Amniotic stem cell (primary cell): ENCODE data around the gene FRG2C.
"Not testable (repeated sequence)": the region's sequence is repeated elsewhere in the genome, so short reads cannot be mapped to it uniquely, and the experiment has no call there.

Experiments used
- DNase-seq: peaks from one replicate; lab custom pipeline; 2025; lab: John Stamatoyannopoulos, UW

FRG2C gene

DNA sequence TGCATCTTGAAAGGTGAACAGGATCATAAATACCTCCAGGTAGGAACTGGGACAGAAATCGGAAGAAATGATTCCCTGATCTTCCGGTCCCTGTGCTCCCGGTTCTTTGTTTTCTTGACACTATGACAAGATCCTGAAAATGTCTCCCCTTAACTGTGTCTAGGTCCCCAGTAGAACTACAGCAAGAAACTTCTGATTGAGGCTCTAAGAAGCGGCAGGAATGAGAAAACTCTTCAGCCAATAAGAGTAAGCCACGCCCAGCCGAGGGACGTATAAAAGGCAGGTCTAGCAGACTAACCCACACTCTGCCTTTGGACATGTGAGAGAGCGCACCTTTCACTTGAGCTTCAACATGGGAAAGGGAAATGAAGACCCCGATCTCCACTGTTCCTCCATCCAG, at the start of gene FRG2C:
TSS of gene FRG2C (plus strand) at position 301 of the 400 bp plus-strand sequence. CDS start at position 353, 52 bp downstream.
- not testable (repeated sequence) for DNase-seq

DNA sequence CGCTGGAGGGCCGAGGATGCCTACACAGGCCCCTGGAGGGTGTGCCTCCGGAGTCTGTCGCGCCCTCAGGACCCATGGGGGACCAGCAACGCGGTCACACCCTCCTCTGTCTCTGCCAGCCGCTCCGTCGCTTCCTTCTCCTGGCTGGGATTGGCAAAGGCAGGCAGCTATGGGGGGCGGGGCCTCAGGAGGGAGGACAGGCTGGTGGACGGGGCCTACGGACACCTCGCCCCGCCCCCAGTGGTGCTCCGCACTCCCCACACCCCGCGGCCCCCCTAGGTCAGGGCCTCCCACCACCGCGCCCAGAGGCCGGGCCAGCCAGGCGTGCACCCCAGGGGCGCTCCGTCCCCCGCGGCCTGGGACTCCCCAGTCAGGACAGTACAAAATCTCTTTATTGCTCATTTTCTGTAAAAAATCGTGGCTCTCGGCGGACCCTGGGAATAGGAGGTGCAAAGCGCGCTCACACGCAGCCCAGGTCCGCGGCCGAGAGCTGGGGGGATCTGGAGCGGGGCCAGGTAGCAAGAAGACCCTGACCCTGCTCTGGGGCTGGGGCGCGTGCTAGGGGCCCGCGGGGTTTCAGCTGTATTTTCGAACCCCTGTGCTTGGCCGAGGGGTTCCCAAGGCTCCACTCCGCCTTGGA, 45.3 kb upstream of the FRG2C start:
- DNase-seq = not testable (repeated sequence)

DNA sequence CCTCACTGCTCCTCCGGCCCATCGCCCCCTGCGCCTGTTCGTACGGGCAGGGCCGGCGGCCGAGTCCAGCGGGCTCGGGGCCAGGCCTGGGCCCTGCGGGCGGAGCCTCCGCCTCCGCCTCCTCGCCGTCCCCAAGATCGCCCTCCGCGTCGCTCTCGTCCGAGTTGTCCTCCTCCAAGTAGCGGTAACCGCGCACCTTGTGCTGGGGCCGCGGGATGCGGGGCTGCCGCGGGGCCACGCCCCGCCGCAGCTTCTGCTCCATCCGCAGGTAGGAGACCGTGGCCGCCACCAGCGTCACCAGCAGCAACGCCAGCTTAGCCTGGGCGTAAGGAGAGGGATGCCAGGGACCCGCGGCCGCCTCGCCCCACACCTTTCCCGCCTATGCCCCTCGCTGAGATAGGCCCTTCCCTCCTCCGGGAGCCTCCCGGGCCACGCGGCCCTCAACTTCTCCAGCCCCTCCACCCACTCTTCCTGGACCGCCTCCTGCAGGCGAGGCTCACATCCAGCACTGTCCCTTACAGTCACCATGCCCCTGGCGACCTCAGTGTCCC, 44.6 kb upstream of the FRG2C start:
- DNase-seq = not testable (repeated sequence)

DNA sequence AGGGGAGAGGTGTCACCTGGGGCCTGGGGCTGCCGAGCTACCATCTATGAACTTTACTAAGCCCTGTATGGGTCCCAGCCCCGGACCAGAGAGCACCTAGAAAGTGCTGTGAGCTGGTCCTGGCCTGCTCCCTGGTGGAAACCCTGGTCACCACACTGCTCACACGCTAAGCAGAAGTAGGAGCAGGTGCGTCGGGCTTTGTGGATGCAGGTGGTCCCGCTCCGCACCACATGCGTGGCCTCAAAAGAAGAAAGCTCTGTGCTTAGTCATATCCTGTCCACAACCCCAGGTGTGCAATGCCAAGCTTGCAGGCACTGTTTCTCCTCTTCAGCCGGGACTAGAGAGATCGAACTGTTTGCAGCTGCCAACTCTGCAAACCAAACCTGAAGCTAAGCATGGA, 42.4 kb upstream of the FRG2C start:
- not testable (repeated sequence) for DNase-seq

DNA sequence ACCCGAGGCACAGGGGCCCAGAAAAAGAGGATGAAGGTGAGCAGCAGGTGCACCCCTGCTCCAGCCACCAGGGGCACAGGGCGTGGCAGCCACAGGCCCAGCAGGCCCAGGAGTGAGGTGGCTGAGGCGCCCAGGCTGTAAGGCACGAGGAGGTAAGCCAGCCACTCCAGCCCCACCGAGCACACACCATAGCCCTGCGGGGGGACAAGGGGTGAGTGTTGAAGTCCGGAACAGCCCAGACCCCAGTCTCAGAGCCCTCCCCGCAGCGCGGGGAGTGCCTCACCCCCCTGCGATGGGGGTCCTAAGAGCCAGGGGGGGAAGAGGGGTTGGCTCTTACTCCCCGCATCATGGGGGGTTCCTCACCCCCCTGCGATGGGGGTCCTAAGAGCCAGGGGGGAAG, 40.5 kb upstream of the FRG2C start:
- DNase-seq = not testable (repeated sequence)

DNA sequence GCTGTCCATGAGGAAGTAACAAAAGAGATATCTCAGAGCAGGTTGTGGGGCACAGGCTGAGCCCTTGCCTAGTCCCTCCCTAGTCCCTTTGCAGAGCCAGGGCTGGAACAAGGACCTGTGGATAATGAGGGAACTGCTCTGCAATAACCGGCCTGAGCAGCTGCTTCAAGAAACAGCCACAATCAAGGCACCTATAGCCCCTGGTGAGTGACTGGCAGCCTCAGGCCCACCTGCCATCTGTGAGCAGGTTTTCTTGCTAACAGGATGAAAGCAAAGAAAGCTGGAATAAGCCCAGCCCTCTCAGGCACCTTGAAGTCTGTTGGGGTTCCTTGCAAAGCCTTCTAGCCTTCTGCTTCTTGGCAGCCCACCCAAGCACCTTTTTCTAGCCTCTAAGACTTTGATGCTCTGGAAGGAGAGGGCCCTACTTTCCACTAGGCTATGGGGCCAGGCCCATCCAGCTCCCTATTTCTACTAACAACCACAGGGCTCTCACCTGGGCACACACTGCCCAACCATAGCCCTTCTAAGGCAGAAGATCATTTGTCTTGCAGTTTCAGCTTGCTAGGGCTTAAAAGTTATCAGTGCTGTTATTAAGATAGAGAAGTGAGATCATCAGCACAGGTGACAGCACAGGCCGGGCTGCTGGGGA, 33.1 kb upstream of the FRG2C start:
- not testable (repeated sequence) for DNase-seq

DNA sequence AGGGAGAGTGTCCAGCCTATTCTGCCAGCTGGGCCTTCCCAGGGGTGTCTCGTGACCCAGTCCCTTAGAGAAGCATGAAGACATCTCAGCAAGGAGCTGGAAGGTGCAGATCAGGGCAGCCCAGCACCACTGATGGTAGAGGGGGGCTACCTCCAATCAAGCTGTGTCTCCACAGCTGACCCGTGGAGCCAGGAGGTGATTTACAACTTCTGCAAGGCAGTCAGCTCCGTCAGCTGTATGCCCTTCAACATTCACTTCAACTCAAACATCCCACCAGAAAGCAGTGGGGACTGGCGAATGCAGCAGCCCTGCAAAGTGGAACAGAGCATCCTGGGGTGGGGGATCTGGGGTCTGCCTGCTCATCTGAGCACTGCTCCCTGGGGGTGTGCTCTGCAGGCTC, 32.6 kb upstream of the FRG2C start:
- DNase-seq = no peak

DNA sequence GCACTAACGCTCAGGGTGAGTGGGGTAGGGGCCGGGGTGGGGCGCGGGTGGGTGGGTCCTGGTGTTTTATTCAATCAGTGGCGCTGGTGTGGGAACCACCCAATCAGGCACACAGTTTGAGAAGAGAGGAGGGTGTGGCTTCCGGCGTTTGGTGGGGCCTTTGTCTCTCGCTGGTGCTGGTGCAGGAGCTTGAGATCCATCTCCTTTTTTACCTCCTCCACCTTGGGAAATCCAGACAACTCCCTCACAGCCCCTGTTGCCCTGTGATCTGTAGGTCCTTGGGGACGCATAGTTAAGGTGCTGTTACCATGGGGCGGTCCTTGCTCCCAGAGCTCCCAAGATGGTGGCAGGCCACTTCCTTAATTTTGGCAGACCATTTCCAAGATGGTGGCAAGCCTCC, 25.2 kb upstream of the FRG2C start:
- not testable (repeated sequence) for DNase-seq

DNA sequence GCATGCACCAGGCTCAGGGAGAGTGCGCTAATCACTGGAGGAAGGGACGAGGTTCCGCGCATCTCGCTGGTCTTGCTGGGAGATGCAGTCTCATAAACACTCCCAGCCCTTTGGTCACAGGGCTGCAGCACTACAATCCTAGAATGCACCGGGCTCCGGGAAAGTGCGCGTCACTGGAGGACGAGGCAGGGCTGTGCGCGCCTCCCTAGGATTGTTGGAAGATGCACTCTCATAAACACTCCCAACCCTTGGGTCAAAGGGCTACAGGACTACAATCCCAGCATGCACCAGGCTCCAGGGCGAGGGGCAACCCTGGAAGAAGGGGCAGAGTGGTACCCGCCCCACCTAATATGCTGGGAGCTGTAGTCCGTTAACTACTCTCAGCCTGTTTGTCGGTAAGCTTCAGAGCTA, 23.0 kb upstream of the FRG2C start:
- not testable (repeated sequence) for DNase-seq

DNA sequence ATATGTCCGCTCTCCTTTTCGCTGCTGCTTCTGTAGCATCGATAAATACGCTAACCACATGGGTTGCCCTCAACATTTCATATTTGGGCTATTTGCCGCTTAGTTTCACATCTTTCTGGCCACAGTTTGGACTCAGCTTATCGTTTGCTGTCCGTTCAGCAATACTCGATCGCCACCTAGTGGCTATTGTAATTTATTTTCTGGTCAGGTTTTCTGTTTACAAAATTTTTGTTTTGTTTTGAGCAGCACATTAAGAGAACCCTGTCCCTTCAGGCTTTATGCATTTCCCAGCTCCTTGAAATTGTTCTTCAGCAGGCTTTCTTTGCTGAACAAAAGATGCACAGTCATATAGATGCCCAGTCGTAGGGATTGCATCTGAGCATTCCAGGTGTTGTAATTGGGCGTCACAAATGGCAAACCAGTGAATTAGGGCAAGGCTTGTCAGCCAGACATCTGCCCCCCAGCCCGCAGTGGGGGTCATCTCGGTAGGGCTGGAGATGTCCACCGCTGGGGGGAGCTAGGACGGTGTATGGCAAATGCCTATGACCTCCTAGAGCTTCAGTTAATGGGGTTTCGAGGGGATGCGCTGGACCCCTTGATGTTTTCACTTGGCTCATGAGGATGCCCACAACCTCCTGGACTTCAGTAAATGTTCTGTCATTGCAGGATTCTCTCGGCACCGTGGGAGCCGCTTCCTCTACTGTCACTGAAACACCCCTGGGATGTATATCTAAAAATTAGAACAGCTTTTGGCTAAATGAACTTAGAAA, 20.9 kb upstream of the FRG2C start:
- DNase-seq = not testable (repeated sequence)

DNA sequence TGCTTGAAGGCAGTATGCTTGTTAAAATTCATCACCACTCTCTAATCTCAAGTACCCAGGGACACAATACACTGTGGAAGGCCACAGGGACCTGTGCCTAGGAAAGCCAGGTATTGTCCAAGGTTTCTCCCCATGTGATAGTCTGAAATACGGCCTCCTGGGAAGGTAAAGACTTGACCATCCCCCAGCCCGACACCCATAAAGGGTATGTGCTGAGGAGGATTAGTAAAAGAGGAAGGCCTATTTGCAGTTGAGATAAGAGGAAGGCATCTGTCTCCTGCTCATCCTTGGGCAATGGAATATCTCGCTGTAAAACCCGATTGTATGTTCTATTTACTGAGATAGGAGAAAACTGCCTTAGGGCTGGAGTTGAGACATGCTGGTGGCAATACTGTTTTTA, 18.6 kb upstream of the FRG2C start:
- not testable (repeated sequence) for DNase-seq

DNA sequence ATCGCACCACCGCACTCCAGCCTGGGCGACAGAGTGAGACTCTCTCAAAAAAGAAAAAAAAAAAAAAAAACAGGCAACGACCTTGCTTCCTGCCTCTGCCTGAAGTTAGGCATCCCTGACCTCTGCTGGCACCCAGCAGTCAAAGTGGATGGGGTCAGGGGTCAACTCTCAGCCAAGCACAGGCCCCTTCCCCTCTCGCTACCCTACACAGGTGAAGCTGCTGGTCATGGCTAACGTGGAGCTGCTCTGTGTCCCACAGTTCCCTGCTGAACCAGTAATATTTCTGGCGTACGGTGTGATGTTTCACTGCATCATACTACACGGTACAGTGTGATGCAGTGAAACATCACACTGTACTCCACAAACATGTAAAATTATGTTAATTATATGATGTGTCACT, 13.9 kb upstream of the FRG2C start:
- DNase-seq = no peak

DNA sequence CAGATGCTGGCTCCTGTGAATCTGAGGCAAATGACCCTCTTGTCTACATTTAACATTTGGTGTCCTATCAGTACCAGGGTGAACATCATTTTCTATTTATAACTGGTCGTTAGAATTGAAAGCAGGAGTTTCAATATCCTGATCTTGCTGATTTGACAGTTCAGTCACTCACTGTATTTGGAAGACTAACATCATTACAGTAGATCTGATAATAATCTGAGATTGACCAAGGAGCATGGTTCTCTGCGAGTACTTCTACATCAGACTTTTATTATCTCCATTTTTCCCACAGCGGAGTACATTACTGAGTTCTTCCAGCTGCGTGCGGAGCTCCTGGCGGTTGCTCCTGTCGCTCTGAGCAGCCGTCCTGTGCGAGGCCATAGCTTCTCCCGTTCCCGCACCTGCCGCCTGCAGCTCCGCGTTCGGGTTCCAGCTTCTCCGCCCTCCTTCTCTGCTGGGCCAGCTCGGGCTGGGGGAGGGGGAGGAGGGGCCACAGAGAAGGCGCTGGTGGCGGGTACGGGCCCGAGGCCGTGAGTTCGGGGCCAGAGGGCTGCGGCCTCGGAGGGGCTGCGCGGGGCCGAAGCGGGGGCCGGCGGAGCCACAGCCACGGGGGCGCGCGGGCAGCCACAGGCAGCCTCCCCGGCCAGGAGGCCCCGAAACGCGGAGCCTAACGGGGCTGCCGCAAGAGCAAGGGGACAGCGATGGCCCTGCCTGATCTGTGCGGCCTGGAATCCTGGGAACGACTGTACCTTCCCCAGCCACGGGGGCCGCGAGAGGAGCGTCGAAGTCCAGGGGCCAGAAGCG, 8.8 kb upstream of the FRG2C start:
- DNase-seq = not testable (repeated sequence)

DNA sequence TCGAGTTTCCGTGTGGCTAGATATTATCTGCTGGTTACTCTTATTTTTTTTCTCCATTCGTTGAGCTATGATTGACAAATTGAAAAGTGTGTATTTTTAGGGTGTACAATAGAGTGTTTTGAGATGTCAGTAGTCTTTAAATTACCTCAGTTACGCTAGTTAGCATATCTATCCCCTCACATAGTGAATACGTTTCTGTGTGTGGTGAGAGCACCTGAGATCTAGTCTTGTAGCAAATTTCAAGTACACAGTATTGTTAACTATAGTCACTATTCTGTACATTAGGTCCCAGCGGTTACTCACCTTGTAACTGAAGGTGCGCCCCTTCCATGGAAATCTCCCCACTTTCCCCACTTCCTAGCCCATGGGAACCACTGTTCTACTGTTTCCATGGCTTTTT, 8.2 kb upstream of the FRG2C start:
- DNase-seq = not testable (repeated sequence)

DNA sequence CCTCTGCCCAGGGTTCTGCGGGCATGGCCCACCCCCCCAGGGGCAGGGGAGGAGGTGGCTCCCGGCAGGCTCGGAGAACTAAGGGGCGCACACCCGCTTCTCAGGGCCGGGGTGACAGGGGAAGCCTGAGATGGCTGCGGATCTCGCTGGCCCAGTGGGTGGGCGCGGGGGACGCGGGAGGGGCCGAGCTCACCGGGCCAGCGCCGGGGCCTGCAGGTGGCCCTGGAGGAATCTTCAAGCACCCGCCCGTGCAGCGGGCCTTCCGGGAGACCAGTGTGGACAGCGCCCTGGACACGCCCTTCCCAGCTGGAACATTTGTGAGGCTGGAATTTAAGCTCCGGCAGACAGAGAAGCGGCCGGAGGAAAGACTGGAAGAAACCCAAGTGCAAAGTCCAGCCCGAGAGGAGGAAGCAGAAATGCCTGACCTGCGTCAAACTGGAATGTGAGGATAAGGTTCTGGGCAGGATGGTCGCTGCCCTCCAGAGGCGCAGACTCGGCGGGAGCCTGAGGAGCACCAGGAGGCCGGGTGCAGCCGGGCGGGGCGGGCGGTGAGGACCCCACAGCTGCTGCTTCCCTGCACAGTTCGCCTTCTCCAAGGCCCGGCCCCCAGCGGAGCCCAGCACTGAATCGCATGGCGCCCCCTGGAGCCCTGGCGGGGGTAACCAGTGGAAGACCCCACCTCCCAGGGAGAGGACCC, 5.6 kb upstream of the FRG2C start:
- DNase-seq = not testable (repeated sequence)

DNA sequence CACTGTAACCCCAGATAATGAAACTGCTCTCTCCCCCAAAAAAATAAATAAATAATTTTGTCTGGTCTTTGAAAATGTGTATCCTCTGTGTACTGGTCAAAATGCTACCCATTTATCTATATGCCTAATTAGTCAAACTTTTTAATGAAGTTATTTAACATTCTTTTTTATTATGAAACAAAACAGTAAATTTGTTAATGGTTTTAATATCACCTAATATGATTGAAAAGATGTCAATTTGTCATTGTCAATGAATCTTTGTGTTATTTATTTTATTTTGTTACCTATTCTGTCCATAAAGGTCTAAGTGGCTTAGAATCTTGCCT, 5.1 kb upstream of the FRG2C start:
- not testable (repeated sequence) for DNase-seq

DNA sequence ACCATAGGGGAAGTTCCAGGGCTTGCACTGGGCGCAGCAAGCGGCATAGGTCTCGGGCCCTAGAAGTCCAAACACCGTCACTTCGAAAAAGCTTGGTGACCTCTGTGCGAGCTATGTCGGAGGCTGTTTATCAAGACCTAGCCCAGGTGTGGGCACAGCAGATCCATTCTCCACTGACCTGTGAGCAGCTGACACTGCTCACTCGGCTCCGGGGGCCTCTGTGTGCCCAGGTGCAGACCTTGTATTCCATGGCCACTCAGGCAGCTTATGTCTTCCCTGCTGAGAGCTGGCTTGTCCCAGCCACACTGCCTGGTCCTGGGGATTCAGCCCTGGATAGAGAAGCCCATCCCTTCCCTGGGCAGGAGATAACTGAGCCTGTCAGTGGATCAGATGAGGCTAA, 1.5 kb downstream of the FRG2C start:
- DNase-seq = not testable (repeated sequence)

DNA sequence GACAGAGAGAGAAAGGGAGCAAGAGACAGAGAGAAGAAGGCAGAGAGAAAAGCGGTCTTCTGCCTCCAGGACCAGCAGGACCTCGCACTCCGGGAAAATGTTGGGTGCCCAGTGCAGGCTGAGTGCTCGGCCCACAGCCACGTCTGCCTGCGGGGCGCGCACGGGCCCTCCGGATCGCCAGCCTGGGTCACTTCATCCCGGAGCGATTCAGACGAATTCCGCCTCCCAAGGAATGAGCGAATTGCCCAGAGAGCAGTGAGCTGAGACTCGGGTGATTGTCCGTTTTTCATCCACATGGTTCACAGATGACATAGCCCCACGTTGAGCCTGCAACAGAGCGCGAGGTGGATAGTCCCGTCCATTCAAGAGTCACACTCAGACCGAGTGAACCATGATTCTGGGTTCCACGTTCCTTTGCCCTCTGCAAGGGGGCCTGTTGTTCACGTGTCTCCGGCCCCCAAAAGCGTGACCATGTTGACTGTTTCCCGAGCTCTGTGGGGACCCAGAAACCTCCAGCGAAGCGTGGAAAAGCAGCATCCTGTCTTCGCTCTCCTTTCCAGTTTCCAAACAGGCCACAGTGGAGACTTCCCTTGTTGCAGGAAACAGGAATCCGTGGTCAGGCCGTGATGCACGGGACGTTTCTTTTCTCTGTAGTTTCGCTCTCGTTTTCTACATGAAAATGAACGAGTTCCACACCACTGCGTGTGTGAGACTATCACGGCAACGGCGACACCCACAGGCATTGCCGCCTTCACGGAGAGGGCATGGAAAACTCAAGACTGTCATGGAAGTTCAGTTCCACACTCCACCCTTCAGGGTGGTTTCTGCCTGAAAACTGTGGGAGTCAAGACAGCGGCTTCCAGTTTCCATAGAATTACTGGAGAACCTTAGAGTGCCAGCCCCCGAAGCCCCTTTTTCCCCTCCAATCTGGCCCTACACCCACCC, 3.9 kb downstream of the FRG2C start:
- DNase-seq = not testable (repeated sequence)

DNA sequence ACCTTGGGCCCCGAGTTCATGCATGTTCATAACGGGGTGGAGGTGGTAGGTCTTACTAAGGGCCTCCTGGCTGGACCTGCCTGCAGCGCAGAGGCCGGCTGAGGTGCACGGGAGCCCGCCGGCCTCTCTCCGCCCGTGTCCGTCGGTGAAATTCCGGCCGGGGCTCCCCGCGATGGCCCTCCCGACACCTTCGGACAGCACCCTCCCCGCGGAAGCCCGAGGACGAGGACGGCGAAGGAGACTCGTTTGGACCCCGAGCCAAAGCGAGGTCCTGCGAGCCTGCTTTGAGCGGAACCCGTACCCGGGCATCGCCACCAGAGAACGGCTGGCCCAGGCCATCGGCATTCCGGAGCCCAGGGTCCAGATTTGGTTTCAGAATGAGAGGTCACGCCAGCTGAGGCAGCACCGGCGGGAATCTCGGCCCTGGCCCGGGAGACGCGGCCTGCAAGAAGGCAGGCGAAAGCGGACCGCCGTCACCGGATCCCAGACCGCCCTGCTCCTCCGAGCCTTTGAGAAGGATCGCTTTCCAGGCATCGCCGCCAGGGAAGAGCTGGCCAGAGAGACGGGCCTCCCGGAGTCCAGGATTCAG, 4.7 kb downstream of the FRG2C start:
- not testable (repeated sequence) for DNase-seq
